ENCODE data around the gene TGFB1.

The TGFB1 gene

GRCh38 chr19:41318696-41319499, 34.8 kb downstream of the TGFB1 start:
- no peak for DNase-seq (ENCODE audit: low read depth in 2 of 2)
- TF ChIP-seq, protein P1, sequence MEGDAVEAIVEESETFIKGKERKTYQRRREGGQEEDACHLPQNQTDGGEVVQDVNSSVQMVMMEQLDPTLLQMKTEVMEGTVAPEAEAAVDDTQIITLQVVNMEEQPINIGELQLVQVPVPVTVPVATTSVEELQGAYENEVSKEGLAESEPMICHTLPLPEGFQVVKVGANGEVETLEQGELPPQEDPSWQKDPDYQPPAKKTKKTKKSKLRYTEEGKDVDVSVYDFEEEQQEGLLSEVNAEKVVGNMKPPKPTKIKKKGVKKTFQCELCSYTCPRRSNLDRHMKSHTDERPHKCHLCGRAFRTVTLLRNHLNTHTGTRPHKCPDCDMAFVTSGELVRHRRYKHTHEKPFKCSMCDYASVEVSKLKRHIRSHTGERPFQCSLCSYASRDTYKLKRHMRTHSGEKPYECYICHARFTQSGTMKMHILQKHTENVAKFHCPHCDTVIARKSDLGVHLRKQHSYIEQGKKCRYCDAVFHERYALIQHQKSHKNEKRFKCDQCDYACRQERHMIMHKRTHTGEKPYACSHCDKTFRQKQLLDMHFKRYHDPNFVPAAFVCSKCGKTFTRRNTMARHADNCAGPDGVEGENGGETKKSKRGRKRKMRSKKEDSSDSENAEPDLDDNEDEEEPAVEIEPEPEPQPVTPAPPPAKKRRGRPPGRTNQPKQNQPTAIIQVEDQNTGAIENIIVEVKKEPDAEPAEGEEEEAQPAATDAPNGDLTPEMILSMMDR (IDR thresholded peaks at IDR 0.05; ENCODE audit: low read depth, low read length) = no peak

DNA sequence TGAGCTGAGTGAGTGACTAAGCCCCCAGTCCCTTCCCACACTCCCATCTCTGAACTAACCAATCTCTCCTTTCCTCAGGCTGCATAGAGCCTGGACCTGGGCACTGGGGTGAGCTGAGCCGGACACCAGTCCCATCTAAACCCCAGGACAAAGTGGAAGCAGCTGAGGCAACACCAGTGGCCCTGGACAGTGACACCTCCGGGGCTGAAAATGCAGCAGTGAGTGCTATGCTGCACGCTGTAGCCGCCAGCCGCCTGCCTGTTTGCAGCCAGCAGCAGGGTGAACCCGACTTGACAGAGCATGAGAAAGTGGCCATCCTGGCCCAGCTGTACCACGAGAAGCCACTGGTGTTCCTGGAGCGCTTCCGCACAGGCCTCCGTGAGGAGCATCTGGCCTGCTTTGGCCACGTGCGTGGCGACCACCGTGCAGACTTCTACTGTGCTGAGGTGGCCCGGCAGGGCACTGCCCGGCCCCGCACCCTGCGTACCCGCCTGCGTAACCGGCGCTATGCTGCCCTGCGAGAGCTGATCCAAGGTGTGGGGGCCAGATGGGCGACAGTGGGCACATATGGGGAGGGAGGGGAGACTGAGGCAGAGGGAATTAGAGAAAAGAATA, 37.3 kb downstream of the TGFB1 start:
- no peak for DNase-seq (ENCODE audit: low read depth in 2 of 2)
- no peak overlapping the region for H3K4me3 ChIP-seq (replicated peaks in 1 of 2; ENCODE audit: low read depth in 2 of 2, low read length in 2 of 2)
- TF ChIP-seq, protein P1 (IDR thresholded peaks at IDR 0.05; ENCODE audit: low read depth, low read length) = no peak

More at GRCh38 chr19:41318696-41319499, 34.8 kb downstream of the TGFB1 start:
- H3K4me3 ChIP-seq (replicated peaks in 1 of 2; ENCODE audit: low read depth in 2 of 2, low read length in 2 of 2) = no peak overlapping the region

DNA sequence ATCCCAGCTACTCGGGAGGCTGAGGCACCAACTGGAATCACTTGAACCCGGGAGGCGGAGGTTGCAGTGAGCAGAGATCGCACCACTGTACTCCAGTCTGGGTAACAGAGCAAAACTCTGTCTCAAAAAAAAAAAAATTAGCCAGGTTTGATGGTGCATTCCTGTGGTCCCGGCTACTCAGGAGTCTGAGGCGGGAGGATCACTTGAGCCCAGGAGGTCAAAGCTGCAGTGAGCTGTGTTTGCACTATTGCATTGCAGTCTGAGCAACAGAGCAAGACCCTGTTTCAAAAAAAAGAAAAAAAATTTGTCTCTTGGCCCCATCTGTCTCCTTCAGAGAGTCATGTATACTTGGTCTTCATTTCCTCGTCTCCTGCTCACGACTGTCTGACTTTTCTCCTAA, 42.1 kb downstream of the TGFB1 start:
- H3K4me3 ChIP-seq (replicated peaks in 1 of 2; ENCODE audit: low read depth in 2 of 2, low read length in 2 of 2) = peak overlapping the region in 1 of 2 donors; percentile 80
- TF ChIP-seq, protein P1 (IDR thresholded peaks at IDR 0.05; ENCODE audit: low read depth, low read length) = no peak
- no peak for DNase-seq (ENCODE audit: low read depth in 2 of 2)

- H3K4me3 ChIP-seq (replicated peaks in 1 of 2; ENCODE audit: low read depth in 2 of 2, low read length in 2 of 2) = peak overlapping the region; percentile 63 to 80
- DNase-seq (ENCODE audit: low read depth in 2 of 2) = no peak
- TF ChIP-seq, protein P1 (IDR thresholded peaks at IDR 0.05; ENCODE audit: low read depth, low read length) = no peak
Observed at GRCh38 chr19:41311072-41311471, 42.6 kb downstream of the TGFB1 start.

DNA sequence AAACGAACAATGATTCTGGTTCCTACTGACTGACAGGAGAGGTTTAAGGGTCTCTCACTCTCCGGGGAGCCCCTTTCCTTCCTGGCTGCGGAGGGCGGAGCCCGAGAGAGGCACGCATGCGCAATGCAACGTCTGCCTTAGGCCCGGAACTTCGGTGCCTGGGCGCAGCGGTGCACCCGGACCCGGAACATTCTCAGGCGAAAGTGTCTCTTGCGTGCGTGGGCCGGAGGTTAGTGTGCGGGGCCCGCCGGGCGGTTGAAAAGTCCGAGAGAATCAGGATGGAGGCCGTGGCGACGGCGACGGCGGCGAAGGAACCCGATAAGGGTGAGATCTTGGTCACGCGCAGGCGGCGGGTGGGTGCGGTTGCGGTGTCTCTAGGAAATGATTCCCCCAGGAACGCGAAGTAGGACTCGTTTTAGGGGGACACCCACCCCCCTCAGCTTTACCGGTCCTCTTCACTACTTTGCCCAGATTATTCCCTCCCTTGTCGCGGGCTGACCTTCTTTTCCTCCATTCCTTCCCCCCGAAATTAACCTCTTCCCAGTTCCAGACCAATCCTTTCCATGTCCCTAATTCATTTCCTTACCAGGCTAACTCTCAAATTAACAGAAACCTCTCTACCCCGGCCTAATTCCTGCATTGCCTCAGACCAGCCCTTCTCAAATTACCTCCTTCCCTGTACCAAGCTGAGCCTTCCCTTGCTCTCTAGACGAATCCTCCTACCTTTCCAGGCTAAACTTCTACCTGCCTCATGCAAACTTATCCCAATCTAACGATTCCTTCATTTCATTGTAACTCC, 43.5 kb downstream of the TGFB1 start, which contains the start of gene CCDC97:
TSS of gene CCDC97 (plus strand) at position 140 of the 799 bp plus-strand sequence. CDS start at position 279, 139 bp downstream.
- TF ChIP-seq, protein P1 (IDR thresholded peaks at IDR 0.05; ENCODE audit: low read depth, low read length) = no peak
- peak within 1 kb of the TSS; percentile 63 to 80 for H3K4me3 ChIP-seq (replicated peaks in 1 of 2; ENCODE audit: low read depth in 2 of 2, low read length in 2 of 2)
- DNase-seq (ENCODE audit: low read depth in 2 of 2) = peak; percentile 92

GRCh38 chr19:41309180-41310032, 44.3 kb downstream of the TGFB1 start:
- DNase-seq (ENCODE audit: low read depth in 2 of 2) = no peak
- TF ChIP-seq, protein P1 (IDR thresholded peaks at IDR 0.05; ENCODE audit: low read depth, low read length) = no peak
- peak overlapping the region; percentile 63 to 80 for H3K4me3 ChIP-seq (replicated peaks in 1 of 2; ENCODE audit: low read depth in 2 of 2, low read length in 2 of 2)
